ENCODE data around the gene ZC2HC1B.

DNA sequence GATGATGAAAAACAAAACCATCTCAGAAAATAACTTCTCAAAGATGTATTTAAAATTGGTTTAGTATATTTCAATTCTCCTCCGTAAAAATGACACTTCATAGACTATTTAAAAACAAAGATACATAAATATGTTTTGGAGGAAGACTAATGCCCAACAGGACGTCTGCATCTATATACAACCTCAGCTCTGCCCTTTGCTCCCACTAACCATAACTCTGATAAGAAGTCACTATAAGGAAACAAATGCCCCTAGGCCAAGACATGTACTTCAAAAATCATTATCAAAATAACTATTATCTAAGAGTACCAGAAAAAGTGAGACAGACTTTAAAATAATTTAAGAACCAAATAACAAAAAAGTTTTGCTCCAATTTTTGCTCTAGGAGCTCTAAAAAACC, 120.4 kb downstream of the ZC2HC1B start:
- TF ChIP-seq EP300 (IDR thresholded peaks at IDR 0.05) (no peak), POLR2A (IDR thresholded peaks at IDR 0.05) (no peak)
